Upper lobe of left lung (tissue), 6 donors: ENCODE data around the gene TTC33. TPM values are rescaled to one million over a fixed set of nuclear protein-coding genes. Genes with fewer than 3 reads are reported as not detected.

Experiments
- ATAC-seq, 2 donors: fragments of 200-7000 bp; cut with Tn5 transposase; one replicate each; pipeline ENCODE4 v1.9.1; 2022; ENCODE audit warnings: mild to moderate bottlenecking in 2 of 2, moderate library complexity in 2 of 2; ENCODE audit not compliant: low FRiP score in 2 of 2
- DNase-seq, 2 donors: peaks; one replicate each; pipeline ENCODE4 v3.0.0-alpha.2; 2019 to 2020
- H3K27ac ChIP-seq, 4 donors: fragments of 200-600 bp; sonication (generic); one replicate each; pipeline ENCODE4 v1.5.1; 2016 to 2019
- H3K27me3 ChIP-seq, 4 donors: fragments of 200-600 bp; sonication (generic); one replicate each; pipeline ENCODE4 v1.5.1; 2017 to 2019
- H3K36me3 ChIP-seq, 4 donors: fragments of 200-600 bp; sonication (generic); one replicate each; pipeline ENCODE4 v1.5.1; 2016 to 2019
- H3K4me1 ChIP-seq, 4 donors: fragments of 200-600 bp; sonication (generic); one replicate each; pipeline ENCODE4 v1.5.1; 2018 to 2019
- H3K4me3 ChIP-seq, 4 donors: fragments of 200-600 bp; sonication (generic); one replicate each; pipeline ENCODE4 v1.5.1; 2017 to 2019; ENCODE audit warnings: mild to moderate bottlenecking in 2 of 4, moderate library complexity in 1 of 4
- H3K9me3 ChIP-seq, 4 donors: fragments of 200-600 bp; sonication (generic); one replicate each; pipeline ENCODE4 v1.5.1; 2018 to 2019
- EP300 ChIP-seq, 4 donors: sonication (generic); formaldehyde crosslinking; IDR thresholded peaks; one replicate each; pipeline ENCODE4 v1.5.1; 2017; ENCODE audit warnings: antibody characterized with exemption in 4 of 4, control low read depth in 2 of 4
- POLR2A ChIP-seq, 4 donors: fragments of 450-650 bp; IDR thresholded peaks; one replicate each; pipeline ENCODE4 v1.5.1; 2016 to 2017; ENCODE audit warnings: antibody characterized with exemption in 4 of 4, mild to moderate bottlenecking in 2 of 4
- POLR2AphosphoS5 ChIP-seq, 2 donors: sonication (generic); formaldehyde crosslinking; IDR thresholded peaks; one replicate each; pipeline ENCODE4 v1.5.1; 2017; ENCODE audit warnings: antibody characterized with exemption in 2 of 2
- WGBS, 2 donors: methylation state at CpG; one replicate each; pipeline ENCODE4 v1.1.5; 2017 to 2018; 5-methylcytosine and 5-hydroxymethylcytosine counted together
- total RNA-seq, 6 donors: library from RNA; depleted of rRNA in 4 of 6; stranded (reverse); fragments of >200 nt in 4 of 6; gene quantifications; one replicate each; pipeline versions ENCODE4 v1.1.0 to v1.2.1, GENCODE V29; 2016 to 2021
- TF ChIP-seq, protein P1 (sequence below), 6 experiments: fragments of 450-650 bp in 4 of 6; fragments of 200-600 bp in 2 of 6; sonication (generic) in 2 of 6; IDR thresholded peaks; one replicate each; pipeline ENCODE4 v1.5.1; 2016 to 2019; ENCODE audit warnings: antibody characterized with exemption in 6 of 6
- donor health status: DM: no; HTN: no; CAD: no; lungs with moderate emphysema.
- donor health status: DM: no; HTN: yes; CAD: no; lungs with severe emphysema.

The TTC33 gene
- total RNA-seq, 6 donors from 2014 or later: 13.4 to 34.1 (median 17.1) TPM

DNA sequence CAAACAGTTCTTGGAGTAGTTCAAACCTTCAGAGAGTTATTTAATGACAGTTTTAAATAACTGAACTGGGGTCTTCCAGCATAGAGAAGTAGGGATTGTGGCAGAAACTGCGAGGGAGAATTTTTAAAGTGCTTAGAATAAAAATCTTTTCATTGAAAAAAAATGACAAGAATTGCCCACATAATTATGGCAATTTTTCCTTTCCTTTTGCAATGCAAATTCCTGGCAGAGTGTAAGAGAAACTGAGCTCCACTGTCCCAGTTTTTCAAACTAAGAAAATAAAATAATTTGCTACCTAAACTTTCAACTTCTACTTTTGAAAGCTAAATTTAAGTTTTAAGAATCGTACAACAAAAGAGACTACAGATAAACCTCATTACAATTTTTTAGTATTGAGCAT, 78.3 kb downstream of the TTC33 start:
- DNase-seq (no peak), ATAC-seq (no peak)
- H3K36me3 ChIP-seq: no peaks in the 10 kb centered on the region
- peaks cover 0 to 9% (median under 1%) of the 10 kb centered on the region in 4 donors for H3K27me3 ChIP-seq
- H3K4me1 ChIP-seq: peaks cover 16 to 50% (median 26%) of the 10 kb centered on the region in 4 donors
- WGBS, 2 donors: 65 to 75% methylated on average over 2 of the region's 2 CpGs
- H3K4me3 ChIP-seq: no peak overlapping the region
- TF ChIP-seq POLR2AphosphoS5 (IDR thresholded peaks at IDR 0.05) (no peak), POLR2A (IDR thresholded peaks at IDR 0.05) (no peak), EP300 (IDR thresholded peaks at IDR 0.05) (no peak)
- TF ChIP-seq, protein P1, sequence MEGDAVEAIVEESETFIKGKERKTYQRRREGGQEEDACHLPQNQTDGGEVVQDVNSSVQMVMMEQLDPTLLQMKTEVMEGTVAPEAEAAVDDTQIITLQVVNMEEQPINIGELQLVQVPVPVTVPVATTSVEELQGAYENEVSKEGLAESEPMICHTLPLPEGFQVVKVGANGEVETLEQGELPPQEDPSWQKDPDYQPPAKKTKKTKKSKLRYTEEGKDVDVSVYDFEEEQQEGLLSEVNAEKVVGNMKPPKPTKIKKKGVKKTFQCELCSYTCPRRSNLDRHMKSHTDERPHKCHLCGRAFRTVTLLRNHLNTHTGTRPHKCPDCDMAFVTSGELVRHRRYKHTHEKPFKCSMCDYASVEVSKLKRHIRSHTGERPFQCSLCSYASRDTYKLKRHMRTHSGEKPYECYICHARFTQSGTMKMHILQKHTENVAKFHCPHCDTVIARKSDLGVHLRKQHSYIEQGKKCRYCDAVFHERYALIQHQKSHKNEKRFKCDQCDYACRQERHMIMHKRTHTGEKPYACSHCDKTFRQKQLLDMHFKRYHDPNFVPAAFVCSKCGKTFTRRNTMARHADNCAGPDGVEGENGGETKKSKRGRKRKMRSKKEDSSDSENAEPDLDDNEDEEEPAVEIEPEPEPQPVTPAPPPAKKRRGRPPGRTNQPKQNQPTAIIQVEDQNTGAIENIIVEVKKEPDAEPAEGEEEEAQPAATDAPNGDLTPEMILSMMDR (IDR thresholded peaks at IDR 0.05): no peak
- peak overlapping the region; percentile 9 to 62 (median 26) for H3K27ac ChIP-seq
- no peaks in the 10 kb centered on the region for H3K9me3 ChIP-seq

DNA sequence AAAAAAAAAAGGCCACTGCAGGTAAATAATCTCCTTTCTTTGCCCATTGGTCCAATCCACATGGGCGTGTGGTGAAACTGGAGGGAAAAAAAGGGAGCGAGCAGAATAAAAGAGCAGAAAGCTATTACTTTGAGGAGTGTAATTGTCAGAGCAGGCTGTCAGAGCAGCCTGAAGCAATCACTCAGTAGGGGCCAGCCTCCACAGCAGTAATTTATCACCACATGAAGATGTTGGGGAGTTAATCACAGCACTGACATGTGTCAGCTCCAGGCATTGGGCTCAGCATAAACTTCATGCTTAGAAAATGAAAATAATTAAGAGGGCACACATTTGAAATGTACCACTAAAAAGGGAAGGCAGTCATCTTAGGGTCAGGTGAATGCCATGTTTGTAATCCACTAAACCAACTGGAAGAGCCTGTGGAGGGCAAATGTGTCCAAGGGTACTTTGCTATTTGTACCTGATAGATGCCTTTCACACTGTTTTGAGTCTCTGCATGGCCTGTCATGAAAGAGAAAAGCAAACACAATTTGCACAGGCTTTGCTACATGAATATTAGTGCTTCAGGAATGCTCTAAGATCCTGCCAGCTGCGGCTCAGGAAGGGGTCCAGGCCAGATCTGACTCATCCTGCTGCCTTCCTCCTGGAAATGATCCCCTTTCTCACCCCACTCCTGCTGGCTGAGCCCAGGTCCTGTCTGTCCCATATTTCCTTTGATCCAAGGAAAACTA, 79.0 kb downstream of the TTC33 start:
- Histone ChIP-seq H3K4me1 (peaks cover 16 to 50% (median 25%) of the 10 kb centered on the region in 4 donors), H3K9me3 (no peaks in the 10 kb centered on the region), H3K36me3 (no peaks in the 10 kb centered on the region), H3K4me3 (no peak overlapping the region), H3K27me3 (peaks cover 0 to 7% (median under 1%) of the 10 kb centered on the region in 4 donors), H3K27ac (peak overlapping the region; percentile 9 to 62 (median 26))
- 69 to 79% methylated on average over 3 of the region's 3 CpGs for WGBS, 2 donors
- ATAC-seq (no peak), DNase-seq (peak in 1 of 2 donors; percentile 28)
- TF ChIP-seq, protein P1 (IDR thresholded peaks at IDR 0.05): no peak
- TF ChIP-seq POLR2A (IDR thresholded peaks at IDR 0.05) (no peak), EP300 (IDR thresholded peaks at IDR 0.05) (no peak), POLR2AphosphoS5 (IDR thresholded peaks at IDR 0.05) (peak in 1 of 2 donors; percentile 27)

DNA sequence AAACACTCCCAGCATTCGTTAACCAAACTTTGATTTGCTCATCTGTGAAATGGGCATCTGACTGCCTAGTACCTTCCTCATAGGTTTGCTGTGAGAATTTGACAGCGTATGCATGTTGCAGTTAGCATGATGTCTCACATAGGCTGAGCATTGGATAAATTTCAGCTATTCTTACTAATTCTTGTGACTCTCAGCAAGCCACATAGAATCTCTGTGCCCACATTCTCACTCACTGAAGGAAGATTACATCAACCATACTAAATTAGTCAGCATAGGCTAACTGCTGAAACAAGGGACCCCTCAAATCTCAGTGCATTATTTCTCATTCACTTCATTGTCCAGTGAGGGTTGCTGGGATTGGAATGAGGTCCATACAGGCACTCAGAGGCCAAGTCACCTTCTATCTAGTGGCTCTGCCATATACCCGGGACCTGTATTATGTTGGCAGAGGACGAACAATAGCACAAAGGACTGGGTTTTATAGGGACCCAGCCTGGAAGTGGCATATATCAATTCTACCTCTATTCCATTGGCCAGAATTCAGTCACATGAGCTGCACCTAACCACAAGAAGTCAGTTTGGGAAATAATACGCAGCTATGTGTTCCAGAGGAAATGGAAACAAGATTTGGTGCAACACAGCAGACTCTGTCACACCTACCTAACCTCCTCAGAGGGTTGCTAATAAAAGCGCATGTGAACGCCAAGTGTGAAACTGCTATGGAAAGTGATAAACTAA, 80.2 kb downstream of the TTC33 start:
- no peaks in the 10 kb centered on the region for H3K9me3 ChIP-seq
- no peaks in the 10 kb centered on the region for H3K36me3 ChIP-seq
- peak overlapping the region in 1 of 4 donors; percentile 31 for H3K27ac ChIP-seq
- no peak overlapping the region for H3K4me3 ChIP-seq
- no peaks in the 10 kb centered on the region for H3K27me3 ChIP-seq
- TF ChIP-seq, protein P1 (IDR thresholded peaks at IDR 0.05): no peak
- TF ChIP-seq POLR2AphosphoS5 (IDR thresholded peaks at IDR 0.05): no peak
- 80 to 81% methylated on average over 7 of the region's 7 CpGs for WGBS, 2 donors
- DNase-seq: no peak
- H3K4me1 ChIP-seq: peaks cover 13 to 40% (median 17%) of the 10 kb centered on the region in 4 donors
- ATAC-seq: no peak

DNA sequence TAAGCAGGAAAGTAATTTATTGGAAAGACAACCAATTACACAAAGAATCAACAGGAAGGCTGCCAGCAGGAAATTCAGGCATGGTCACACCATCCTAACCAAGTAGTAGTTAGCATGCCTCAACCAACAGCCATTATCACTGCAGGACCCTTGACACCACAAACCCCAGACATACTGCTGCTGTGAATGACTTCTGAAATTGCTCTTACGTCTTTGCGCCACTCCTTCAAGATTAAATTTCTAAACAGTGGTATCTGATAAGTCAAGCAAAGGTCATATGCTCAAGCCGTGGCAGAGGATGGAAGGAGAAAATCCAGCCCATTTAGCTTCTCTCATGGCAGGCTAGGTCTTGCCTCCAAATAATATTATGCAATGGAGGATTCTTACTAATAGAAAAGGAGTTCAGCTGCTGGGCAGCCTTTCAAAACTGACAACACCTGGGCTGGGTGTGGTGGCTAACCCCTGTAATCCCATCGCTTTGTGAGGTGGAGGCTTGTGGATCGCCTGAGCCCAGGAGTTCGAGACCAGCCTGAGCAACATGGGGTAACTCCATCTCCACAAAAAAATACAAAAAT, 81.0 kb downstream of the TTC33 start:
- WGBS, 2 donors: 79 to 89% methylated on average over 6 of the region's 6 CpGs
- H3K4me1 ChIP-seq: peaks cover 6 to 38% (median 11%) of the 10 kb centered on the region in 4 donors

More for the DNA sequence above, 81.0 kb downstream of the TTC33 start:
- Histone ChIP-seq H3K4me3 (no peak overlapping the region), H3K27ac (no peak overlapping the region), H3K27me3 (no peaks in the 10 kb centered on the region), H3K36me3 (no peaks in the 10 kb centered on the region), H3K9me3 (no peaks in the 10 kb centered on the region)
- TF ChIP-seq POLR2AphosphoS5 (IDR thresholded peaks at IDR 0.05) (no peak), POLR2A (IDR thresholded peaks at IDR 0.05) (no peak), EP300 (IDR thresholded peaks at IDR 0.05) (no peak)
- TF ChIP-seq, protein P1 (IDR thresholded peaks at IDR 0.05): no peak
- DNase-seq (no peak), ATAC-seq (no peak)
